HCT116 (cell line): Measurements from ENCODE around the gene ARMC3.

ENCODE experiments used
- ATF3 ChIP-seq: IDR thresholded peaks from 2 replicates; pipeline ENCODE4 v1.6.1; 2012
- EZH2 ChIP-seq: fragments of 200-600 bp; sonication (generic); IDR thresholded peaks from 2 replicates; pipeline ENCODE4 v1.6.1; 2017; ENCODE audit warnings: antibody characterized with exemption, mixed run types
- POLR2A ChIP-seq: IDR thresholded peaks from 2 replicates; pipeline ENCODE4 v1.7.0; 2011; ENCODE audit warnings: borderline replicate concordance; ENCODE audit not compliant: insufficient read depth, insufficient read length; ENCODE audit errors: extremely low read depth
- TCF7L2 ChIP-seq: IDR thresholded peaks from 2 replicates; pipeline ENCODE4 v1.7.0; 2011; ENCODE audit warnings: borderline replicate concordance, inconsistent platforms; ENCODE audit not compliant: insufficient read depth, insufficient read length; ENCODE audit errors: extremely low read depth
- ZFX ChIP-seq: fragments of 450-650 bp; IDR thresholded peaks from 2 replicates; pipeline ENCODE4 v1.6.1; 2017
- ZNF274 ChIP-seq: fragments of 200-500 bp; sonication (Bioruptor generic); IDR thresholded peaks from 2 replicates; pipeline ENCODE4 v1.6.1; 2014; ENCODE audit warnings: mild to moderate bottlenecking, low read depth, low read length, inconsistent platforms
- TF ChIP-seq, protein P1 (sequence below), 3 experiments: fragments of 200-600 bp in 1 of 3; sonication (generic) in 1 of 3; IDR thresholded peaks in 2 of 3; conservative IDR thresholded peaks in 1 of 3; 2 replicates each; pipeline ENCODE4 v1.5.1; 2012 to 2017; ENCODE audit warnings: low read depth in 2 of 3, low read length in 2 of 3, antibody characterized with exemption in 1 of 3, borderline replicate concordance in 1 of 3, control low read depth in 1 of 3, mild to moderate bottlenecking in 1 of 3, mixed read lengths in 1 of 3, mixed run types in 1 of 3, moderate library complexity in 1 of 3; ENCODE audit not compliant: insufficient read depth in 1 of 3
- TF ChIP-seq, protein P2 (sequence below): IDR thresholded peaks from 2 replicates; pipeline ENCODE4 v1.6.1; 2012

GRCh38 chr10:23034790-23035189 is 106.9 kb downstream of the ARMC3 start:
- TF ChIP-seq, protein P1, sequence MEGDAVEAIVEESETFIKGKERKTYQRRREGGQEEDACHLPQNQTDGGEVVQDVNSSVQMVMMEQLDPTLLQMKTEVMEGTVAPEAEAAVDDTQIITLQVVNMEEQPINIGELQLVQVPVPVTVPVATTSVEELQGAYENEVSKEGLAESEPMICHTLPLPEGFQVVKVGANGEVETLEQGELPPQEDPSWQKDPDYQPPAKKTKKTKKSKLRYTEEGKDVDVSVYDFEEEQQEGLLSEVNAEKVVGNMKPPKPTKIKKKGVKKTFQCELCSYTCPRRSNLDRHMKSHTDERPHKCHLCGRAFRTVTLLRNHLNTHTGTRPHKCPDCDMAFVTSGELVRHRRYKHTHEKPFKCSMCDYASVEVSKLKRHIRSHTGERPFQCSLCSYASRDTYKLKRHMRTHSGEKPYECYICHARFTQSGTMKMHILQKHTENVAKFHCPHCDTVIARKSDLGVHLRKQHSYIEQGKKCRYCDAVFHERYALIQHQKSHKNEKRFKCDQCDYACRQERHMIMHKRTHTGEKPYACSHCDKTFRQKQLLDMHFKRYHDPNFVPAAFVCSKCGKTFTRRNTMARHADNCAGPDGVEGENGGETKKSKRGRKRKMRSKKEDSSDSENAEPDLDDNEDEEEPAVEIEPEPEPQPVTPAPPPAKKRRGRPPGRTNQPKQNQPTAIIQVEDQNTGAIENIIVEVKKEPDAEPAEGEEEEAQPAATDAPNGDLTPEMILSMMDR (IDR thresholded peaks at IDR 0.05 in 2 of 3, conservative IDR thresholded peaks at IDR 0.05 in 1 of 3; ENCODE audit: borderline replicate concordance in 1 of 3, insufficient read depth in 1 of 3, low read depth in 2 of 3, low read length in 2 of 3): no peak
- TF ChIP-seq, protein P2, sequence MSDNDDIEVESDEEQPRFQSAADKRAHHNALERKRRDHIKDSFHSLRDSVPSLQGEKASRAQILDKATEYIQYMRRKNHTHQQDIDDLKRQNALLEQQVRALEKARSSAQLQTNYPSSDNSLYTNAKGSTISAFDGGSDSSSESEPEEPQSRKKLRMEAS: no peak
- TF ChIP-seq ATF3 (no peak), POLR2A (no peak), TCF7L2 (no peak), ZNF274 (no peak), EZH2 (no peak), ZFX (no peak)
